Endothelial cell of umbilical vein (primary cell): ENCODE measurements around the gene HSPA9. TPM values are rescaled to one million over a fixed set of nuclear protein-coding genes. Genes with fewer than 3 reads are reported as not detected.

Experiments used
- BruUV-seq: library from RNA; stranded (reverse); fragments of 400-500 nt; replicated peaks from 2 replicates; lab custom pipeline; 2021; lab: Mats Ljungman, UMichigan
- CTCF ChIA-PET: fragments of 300-600, 350-600 bp; sonication (Branson Sonifier 250); formaldehyde crosslinking; loops from one replicate; lab custom pipeline; 2021; ENCODE audit warnings: antibody characterized with exemption, inconsistent platforms; lab: Charles Lee
- POLR2A ChIA-PET: fragments of 300-600, 350-600 bp; sonication (Branson Sonifier 250); formaldehyde crosslinking; loops from one replicate; lab custom pipeline; 2021; ENCODE audit warnings: antibody characterized with exemption, inconsistent platforms; lab: Charles Lee
- DNase-seq: peaks from one replicate; pipeline ENCODE4 v3.0.0-alpha.2; 2011; ENCODE audit warnings: low read depth, low spot score
- FAIRE-seq: peaks from 2 replicates; lab custom pipeline; 2011; peaks lifted over from hg19 to GRCh38; lab: Jason Lieb, UNC
- H2AFZ ChIP-seq: 2 replicates; pipeline ENCODE4 v1.6.0; 2012; ENCODE audit warnings: low read depth, low read length, control low read depth, inconsistent platforms
- H3K27ac ChIP-seq: 2 replicates; pipeline ENCODE4 v1.5.1; 2011; ENCODE audit warnings: low read depth, mild to moderate bottlenecking, control low read depth, low read length, moderate library complexity; ENCODE audit not compliant: insufficient read depth
- H3K27me3 ChIP-seq, 2 experiments: 2 replicates each; pipeline versions ENCODE4 v1.6.0 to v1.6.1; 2011; ENCODE audit warnings: low read length in 2 of 2, mixed read lengths in 1 of 2; ENCODE audit not compliant: control insufficient read depth in 2 of 2, insufficient read depth in 2 of 2
- H3K36me3 ChIP-seq, 2 experiments: 2 replicates in 1 of 2; 3 replicates in 1 of 2; pipeline ENCODE4 v1.5.1; 2011; ENCODE audit warnings: low read length in 2 of 2, mild to moderate bottlenecking in 1 of 2, moderate library complexity in 1 of 2; ENCODE audit not compliant: control insufficient read depth in 2 of 2, insufficient read depth in 2 of 2; ENCODE audit errors: extremely low read depth in 1 of 2
- H3K4me1 ChIP-seq: 3 replicates; pipeline ENCODE4 v1.5.1; 2011; ENCODE audit warnings: mild to moderate bottlenecking, low read length; ENCODE audit not compliant: control insufficient read depth, insufficient read depth; ENCODE audit errors: extremely low read depth
- H3K4me2 ChIP-seq: 2 replicates; pipeline ENCODE4 v1.6.1; 2011; ENCODE audit warnings: low read length, control low read depth, mixed read lengths; ENCODE audit not compliant: insufficient read depth
- H3K4me3 ChIP-seq, 3 experiments: fragments of 200-600 bp in 1 of 3; sonication (generic), shearing (Covaris generic) in 1 of 3; replicated peaks in 1 of 3; 2 replicates each; pipeline ENCODE4 v1.5.1; 2011 to 2016; ENCODE audit warnings: control low read depth in 3 of 3, low read length in 3 of 3, mild to moderate bottlenecking in 2 of 3, inconsistent platforms in 1 of 3, low read depth in 1 of 3, moderate library complexity in 1 of 3; ENCODE audit not compliant: insufficient read depth in 1 of 3
- H3K79me2 ChIP-seq: 2 replicates; pipeline ENCODE4 v1.6.0; 2012; ENCODE audit warnings: low read length, inconsistent platforms; ENCODE audit not compliant: control insufficient read depth, insufficient read depth
- H3K9ac ChIP-seq: replicated peaks from 2 replicates; pipeline ENCODE3; 2011; ENCODE audit warnings: low read length, control low read depth; ENCODE audit not compliant: insufficient read depth; ENCODE audit errors: extremely low read depth
- H3K9me1 ChIP-seq: replicated peaks from 3 replicates; pipeline ENCODE4 v1.6.0; 2011; ENCODE audit warnings: mild to moderate bottlenecking, low read length; ENCODE audit not compliant: control insufficient read depth, insufficient read depth; ENCODE audit errors: extremely low read depth
- H3K9me3 ChIP-seq: replicated peaks from 2 replicates; pipeline ENCODE4 v1.5.1; 2012; ENCODE audit warnings: low read length, inconsistent platforms; ENCODE audit not compliant: control insufficient read depth, insufficient read depth
- H4K20me1 ChIP-seq: replicated peaks from 2 replicates; pipeline ENCODE3; 2011; ENCODE audit warnings: mild to moderate bottlenecking, low read length; ENCODE audit not compliant: control insufficient read depth, insufficient read depth; ENCODE audit errors: extremely low read depth
- CTCF ChIP-seq, 2 donors: IDR thresholded peaks; 1 replicate in 1 of 2; 2 replicates in 1 of 2; pipeline ENCODE4 v1.5.1; 2011; ENCODE audit warnings: low read length in 2 of 2, mild to moderate bottlenecking in 2 of 2, moderate library complexity in 2 of 2, control low read depth in 1 of 2, inconsistent platforms in 1 of 2, low read depth in 1 of 2; ENCODE audit not compliant: insufficient read depth in 1 of 2; ENCODE audit errors: extremely low read depth in 1 of 2
- FOS ChIP-seq: IDR thresholded peaks from 2 replicates; pipeline ENCODE4 v1.6.1; 2011; ENCODE audit warnings: mild to moderate bottlenecking, low read length, moderate library complexity, borderline replicate concordance; ENCODE audit not compliant: insufficient read depth
- GATA2 ChIP-seq: IDR thresholded peaks from 2 replicates; pipeline ENCODE4 v1.7.0; 2011; ENCODE audit warnings: low read depth, mild to moderate bottlenecking, moderate library complexity, mixed read lengths, low read length; ENCODE audit not compliant: insufficient read length, insufficient read depth
- dilution Hi-C: fragments of 300-500 bp; cut with MboI; formaldehyde crosslinking; loops from one replicate; pipeline ENCODE4 v1.15.0; 2019; ENCODE audit warnings: low sequenced_read_pairs; ENCODE audit not compliant: extremely low pct_ligation_motif_present
- intact Hi-C: fragments of 100-400 bp; cut with micrococcal nuclease; formaldehyde crosslinking; loops from one replicate; pipeline ENCODE4 v1.10.0; 2022
- polyA plus RNA-seq, 4 experiments: library from polyadenylated mRNA; depleted of rRNA in 3 of 4; stranded (reverse) in 3 of 4; unstranded in 1 of 4; fragments of >200 nt; gene quantifications; 2 replicates each; pipeline versions ENCODE4 v1.2.1 to v1.2.3, GENCODE V29; 2011 to 2012; ENCODE audit warnings: missing spikeins in 1 of 4
- total RNA-seq: library from RNA; stranded (reverse); gene quantifications from 2 replicates; pipeline ENCODE4 v1.2.3, GENCODE V29; 2021
- TF ChIP-seq, protein P1 (sequence below): IDR thresholded peaks from 2 replicates; pipeline ENCODE4 v1.6.1; 2011; ENCODE audit not compliant: insufficient read depth, insufficient read length

Gene HSPA9
- total and polyA plus RNA-seq, 2 donors (not counting 3 experiments of a cell fraction or from before 2014, with no cell fraction given) = 99.6 to 192 TPM

DNA sequence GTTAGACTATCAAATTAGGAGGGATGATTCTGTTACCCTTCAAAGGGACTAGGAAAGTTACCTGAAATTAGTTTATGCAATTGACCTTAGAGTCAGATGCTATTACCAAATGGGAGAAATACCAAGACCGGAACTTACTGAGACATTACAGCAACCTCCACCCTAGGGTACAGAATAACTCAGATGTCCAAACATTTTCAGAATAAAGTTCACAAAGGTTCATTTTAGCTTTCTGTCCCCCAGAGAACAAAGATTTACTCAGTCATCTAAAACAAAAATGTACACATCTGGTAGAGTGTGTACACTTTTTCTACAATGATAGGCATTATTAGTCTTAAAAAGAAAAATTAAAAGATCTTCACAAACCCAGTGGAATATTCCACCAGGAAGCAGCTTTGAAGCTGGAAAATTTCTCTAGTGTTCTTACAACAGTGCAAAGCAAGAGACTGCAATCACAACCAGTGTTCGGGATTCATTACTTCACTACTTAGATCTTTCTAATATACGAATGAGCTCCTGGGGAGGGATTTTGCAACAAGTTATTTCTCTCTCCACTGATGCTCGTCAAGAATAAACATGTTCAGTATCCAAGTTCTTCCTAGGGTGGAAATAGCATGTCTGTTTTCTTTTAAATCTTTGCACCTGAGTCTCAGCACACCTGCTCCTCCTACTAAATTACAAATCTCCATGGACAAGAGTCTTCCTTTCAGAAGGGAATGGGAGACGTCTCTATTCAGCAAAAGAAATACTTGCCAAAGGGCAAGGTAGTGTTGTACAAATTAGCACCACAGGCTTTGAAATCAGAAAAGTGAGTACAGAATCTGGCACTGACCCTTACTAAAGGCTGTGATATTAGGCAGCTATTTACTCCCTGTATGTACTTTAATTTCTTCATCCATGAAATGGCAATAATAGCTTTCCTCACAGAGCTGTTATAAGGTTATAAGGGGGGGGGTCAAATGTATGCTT lies 40.9 kb downstream of the HSPA9 start:
- ChIA-PET CTCF (interaction anchor here (0.6 to 1.3 kb wide), 4 partner anchors 9 to 70 kb away, joined by 3 read pairs; partner anchors contain the start of gene ETF1), POLR2A (no interaction called here)
- H4K20me1 ChIP-seq = no peaks in the 10 kb centered on the region
- H3K4me2 ChIP-seq = no peak overlapping the region
- H3K9me1 ChIP-seq = no peaks in the 10 kb centered on the region
- no peaks in the 10 kb centered on the region for H3K4me1 ChIP-seq
- no peaks in the 10 kb centered on the region for H3K27me3 ChIP-seq
- peaks cover 2 to 3% of the 10 kb centered on the region in 2 experiments for H3K36me3 ChIP-seq
- no peak overlapping the region for H3K27ac ChIP-seq
- FAIRE-seq (no peak), DNase-seq (no peak)
- dilution Hi-C loops = no loop called here
- intact Hi-C loops = no loop called here
- no peak overlapping the region for H3K4me3 ChIP-seq
- H3K9ac ChIP-seq = no peak overlapping the region
- H2AFZ ChIP-seq = no peak overlapping the region
- H3K79me2 ChIP-seq = peaks cover 93% of the 10 kb centered on the region
- no peak for TF ChIP-seq GATA2
- TF ChIP-seq CTCF (IDR thresholded peaks at IDR 0.05; ENCODE audit: extremely low read depth in 1 of 2, insufficient read depth in 1 of 2, low read depth in 1 of 2, low read length in 2 of 2) = no peak
- TF ChIP-seq FOS = no peak
- TF ChIP-seq, protein P1, sequence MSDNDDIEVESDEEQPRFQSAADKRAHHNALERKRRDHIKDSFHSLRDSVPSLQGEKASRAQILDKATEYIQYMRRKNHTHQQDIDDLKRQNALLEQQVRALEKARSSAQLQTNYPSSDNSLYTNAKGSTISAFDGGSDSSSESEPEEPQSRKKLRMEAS = no peak
- BruUV-seq = no TSS peak
- H3K9me3 ChIP-seq = no peaks in the 10 kb centered on the region
